Measurements from ENCODE around the gene CPA5.
A peak's percentile ranks its signal among the peaks of the same experiment; 100 is the strongest.

The CPA5 gene

DNA sequence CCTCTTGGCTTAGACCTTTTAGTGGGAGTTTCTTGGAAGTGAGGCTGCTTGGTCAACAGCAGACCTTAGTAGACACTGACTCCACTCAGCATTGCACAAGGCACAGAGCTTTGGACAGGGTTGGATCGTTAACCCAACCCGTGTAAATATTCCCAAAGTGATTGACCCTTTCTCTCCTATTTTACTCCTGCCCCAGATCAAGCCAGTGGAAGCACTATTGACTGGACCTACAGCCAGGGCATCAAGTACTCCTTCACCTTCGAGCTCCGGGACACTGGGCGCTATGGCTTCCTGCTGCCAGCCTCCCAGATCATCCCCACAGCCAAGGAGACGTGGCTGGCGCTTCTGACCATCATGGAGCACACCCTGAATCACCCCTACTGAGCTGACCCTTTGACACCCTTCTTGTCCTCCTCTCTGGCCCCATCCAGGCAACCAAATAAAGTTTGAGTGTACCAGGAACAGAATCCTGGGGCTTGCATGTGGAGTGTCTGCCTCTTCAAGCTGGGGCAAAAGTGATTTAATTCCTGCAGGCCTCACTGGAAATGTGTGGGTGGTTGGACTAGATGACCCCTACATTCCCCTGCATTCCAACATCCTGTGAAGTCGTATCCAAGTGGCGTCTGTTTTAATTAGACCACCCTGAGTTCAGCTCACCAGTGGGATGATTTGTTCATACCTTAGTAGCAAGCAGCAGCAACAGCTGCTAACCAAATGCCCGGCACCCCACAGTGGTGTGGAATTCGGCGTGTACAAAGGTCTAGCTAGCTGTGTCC, 43.2 kb downstream of the CPA5 start:
- Mint-ChIP-seq H3K27me3 (peaks cover 17% of the 10 kb centered on the region), H3K4me1 (no peaks in the 10 kb centered on the region), H3K9me3 (no peaks in the 10 kb centered on the region), H3K4me3 (no peak overlapping the region), H3K36me3 (no peaks in the 10 kb centered on the region), H3K27ac (no peak overlapping the region)
- ATAC-seq = no peak

DNA sequence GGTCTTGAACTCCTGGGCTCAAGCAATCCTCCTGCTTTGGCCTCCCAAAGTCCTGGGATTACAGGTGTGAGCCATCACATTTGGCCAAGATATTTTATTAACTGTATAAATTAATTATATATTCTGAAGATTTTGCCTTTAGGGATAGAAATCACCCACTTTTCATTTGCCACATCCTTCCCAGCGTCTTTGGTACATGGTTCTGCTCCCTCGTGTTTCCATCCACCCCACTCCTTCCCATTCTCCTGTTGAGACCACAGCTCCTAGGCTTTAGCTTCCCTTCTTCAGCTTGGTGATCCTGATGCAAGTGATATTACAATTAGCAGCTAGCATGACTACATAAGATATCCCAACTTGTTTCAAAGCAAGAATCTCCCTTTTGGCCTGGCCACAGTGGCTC, 44.1 kb downstream of the CPA5 start:
- Mint-ChIP-seq H3K9me3 (no peaks in the 10 kb centered on the region), H3K27me3 (peaks cover 15% of the 10 kb centered on the region), H3K27ac (no peak overlapping the region), H3K36me3 (no peaks in the 10 kb centered on the region), H3K4me1 (peaks cover 2% of the 10 kb centered on the region), H3K4me3 (no peak overlapping the region)
- ATAC-seq = no peak

DNA sequence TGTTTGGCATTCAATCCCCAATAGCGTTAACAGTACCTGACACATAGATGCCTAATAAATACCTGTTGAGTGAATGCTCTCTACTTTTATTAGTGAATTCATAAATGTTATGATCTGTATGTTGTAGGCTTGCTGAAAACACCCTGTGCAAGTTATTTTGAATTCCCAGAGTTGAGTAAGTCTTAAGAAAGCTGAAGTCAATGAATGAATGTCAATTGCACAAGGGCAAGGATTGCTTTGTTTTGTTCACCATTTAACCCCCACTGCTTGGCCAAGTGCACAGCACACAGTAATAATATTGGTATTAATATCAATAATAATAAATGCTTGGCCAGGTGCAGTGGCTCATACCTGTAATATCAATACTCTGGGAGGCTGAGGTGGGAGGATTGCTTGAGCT, 45.9 kb downstream of the CPA5 start:
- Mint-ChIP-seq H3K27ac (no peak overlapping the region), H3K36me3 (no peaks in the 10 kb centered on the region), H3K27me3 (no peaks in the 10 kb centered on the region), H3K9me3 (no peaks in the 10 kb centered on the region), H3K4me1 (peaks cover 11% of the 10 kb centered on the region), H3K4me3 (no peak overlapping the region)
- ATAC-seq = no peak

DNA sequence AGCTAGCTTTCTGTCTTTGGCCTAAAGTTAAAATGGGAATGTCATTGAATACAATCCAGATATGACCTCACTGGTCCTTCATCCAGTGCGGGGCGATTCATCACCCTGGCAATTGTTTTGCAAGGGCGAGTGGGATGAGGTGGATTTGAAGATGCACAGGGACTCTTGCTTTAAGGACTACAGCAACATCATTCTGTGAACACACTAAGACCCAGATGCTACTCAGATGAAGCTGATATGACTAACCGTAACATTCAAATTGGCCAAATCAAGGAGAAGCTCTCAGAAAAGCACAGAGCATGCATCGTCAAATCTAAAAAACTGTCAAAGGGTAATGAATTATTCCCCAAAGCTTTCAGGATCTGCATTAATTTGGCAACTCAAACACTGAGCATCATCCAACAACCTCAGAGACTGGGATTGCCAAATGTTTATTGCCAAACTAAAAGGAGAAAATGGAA, 48.5 kb downstream of the CPA5 start:
- no peaks in the 10 kb centered on the region for H3K27me3 Mint-ChIP-seq
- ATAC-seq = no peak

DNA sequence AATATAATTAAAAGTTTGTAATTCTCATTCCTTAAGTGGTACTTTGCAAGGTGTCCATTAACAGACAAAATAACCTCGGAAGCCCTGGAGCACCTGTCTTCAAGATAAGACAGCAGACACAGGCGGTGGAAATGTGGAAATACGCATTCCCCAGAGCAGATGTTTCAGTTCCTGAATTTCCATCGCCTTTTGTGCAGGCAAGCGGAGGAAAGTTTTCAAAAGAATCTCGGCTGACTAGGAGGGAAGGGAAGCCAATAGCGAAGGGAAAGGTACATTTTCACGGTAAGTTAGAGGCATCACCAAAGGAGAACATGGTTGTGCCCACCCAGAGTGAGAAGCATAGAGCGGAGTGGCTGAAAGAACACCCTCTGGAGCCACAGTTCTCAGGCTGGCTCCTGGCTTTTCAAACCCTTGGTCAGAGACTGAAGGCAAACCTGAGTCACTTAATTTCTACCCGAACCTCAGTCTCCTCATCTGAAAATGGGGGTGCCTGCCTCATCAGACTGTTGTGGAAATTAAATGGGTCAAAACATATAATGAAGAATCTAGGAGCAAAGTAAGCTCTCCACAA, 49.3 kb downstream of the CPA5 start:
- peaks cover 15% of the 10 kb centered on the region for H3K36me3 Mint-ChIP-seq
- H3K9me3 Mint-ChIP-seq = no peaks in the 10 kb centered on the region
- H3K4me3 Mint-ChIP-seq = no peak overlapping the region
- H3K27ac Mint-ChIP-seq = peak overlapping the region; percentile 15
- H3K4me1 Mint-ChIP-seq = peaks cover 11% of the 10 kb centered on the region
- H3K27me3 Mint-ChIP-seq = no peaks in the 10 kb centered on the region
- no peak for ATAC-seq

More for the DNA sequence above, 48.5 kb downstream of the CPA5 start:
- Mint-ChIP-seq H3K27ac (no peak overlapping the region), H3K4me1 (peaks cover 11% of the 10 kb centered on the region), H3K36me3 (peaks cover 7% of the 10 kb centered on the region), H3K4me3 (no peak overlapping the region), H3K9me3 (no peaks in the 10 kb centered on the region)

DNA sequence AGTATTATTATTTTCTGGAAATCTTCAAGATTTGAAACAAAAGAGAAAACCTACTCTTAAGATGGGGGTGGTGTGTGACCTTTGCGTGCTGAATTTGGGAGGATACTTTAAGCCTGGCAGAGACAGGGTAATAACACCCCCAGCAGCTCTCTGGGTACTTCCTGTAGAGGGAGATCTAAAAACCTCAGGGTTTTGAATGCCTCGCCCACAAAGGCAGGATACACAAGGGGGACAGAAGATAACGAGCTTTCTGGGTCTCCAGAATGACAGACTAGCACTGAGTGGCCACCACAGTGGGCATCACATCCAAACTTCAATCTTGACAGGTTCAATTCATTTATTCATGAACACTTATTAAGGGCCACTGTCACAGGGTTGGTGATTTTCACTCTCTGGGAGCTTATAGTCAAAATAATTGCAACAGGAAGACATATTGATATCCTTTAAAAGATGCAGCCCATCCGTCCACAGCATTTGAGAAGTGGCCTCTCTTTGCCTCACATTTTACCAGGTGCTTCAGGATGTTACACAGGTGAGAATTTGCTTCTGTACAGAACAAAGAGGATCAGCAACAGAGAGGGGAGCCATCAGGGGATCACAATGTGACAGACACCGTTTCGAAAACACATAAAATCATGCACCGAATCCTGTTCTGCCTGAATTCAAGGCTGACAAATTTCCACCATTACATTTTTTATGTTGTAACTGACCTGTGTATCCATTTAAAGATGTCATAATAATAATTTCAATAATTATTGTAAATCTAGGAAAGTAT, 50.0 kb downstream of the CPA5 start:
- Mint-ChIP-seq H3K4me3 (no peak overlapping the region), H3K27me3 (no peaks in the 10 kb centered on the region)

DNA sequence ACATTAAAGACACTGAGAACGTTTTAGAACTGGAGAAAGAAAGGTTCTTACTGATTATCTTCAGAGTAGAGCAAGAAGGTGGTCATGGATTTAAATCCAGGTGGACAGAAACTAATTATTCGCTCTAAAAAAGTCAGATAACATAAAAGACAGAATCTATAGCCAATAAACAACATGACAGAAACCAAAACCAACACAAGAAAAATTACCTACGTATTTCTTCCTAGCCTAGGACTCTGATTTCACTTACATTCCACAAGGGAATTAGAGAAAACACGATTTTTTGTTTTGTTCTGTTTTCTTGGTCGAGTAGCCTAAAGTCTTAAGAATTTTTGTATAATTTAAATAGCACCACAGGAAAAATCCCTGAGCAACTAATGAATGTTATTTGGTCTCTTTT, 50.8 kb downstream of the CPA5 start:
- ATAC-seq = no peak
- no peaks in the 10 kb centered on the region for H3K9me3 Mint-ChIP-seq
- H3K27me3 Mint-ChIP-seq = no peaks in the 10 kb centered on the region
- peaks cover 11% of the 10 kb centered on the region for H3K4me1 Mint-ChIP-seq
- peaks cover 16% of the 10 kb centered on the region for H3K36me3 Mint-ChIP-seq
- H3K27ac Mint-ChIP-seq = no peak overlapping the region
- no peak overlapping the region for H3K4me3 Mint-ChIP-seq

More for the DNA sequence above, 50.0 kb downstream of the CPA5 start:
- H3K27ac Mint-ChIP-seq = peak overlapping the region; percentile 15
- peaks cover 11% of the 10 kb centered on the region for H3K4me1 Mint-ChIP-seq
- no peaks in the 10 kb centered on the region for H3K9me3 Mint-ChIP-seq
- H3K36me3 Mint-ChIP-seq = peaks cover 16% of the 10 kb centered on the region
- peak; percentile 36 for ATAC-seq

DNA sequence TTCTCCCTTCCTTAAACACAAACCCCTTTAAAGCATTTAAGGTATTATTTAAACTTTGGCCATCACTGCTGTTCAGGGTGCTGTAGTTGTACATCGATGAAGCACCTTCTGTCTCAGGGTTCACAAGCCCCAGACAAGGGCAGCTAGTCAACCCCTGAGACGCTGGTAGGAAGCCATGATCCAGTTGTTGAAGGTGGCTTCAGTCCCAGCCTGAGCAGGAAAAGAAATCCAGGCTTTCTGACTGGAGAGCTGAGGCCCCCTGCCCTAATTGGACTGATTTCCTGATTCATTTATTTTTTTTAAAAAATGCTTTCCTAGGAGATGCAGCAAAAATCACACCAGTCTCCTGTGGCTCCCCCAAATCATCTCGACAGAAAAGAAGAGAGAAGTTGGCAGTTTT, 51.5 kb downstream of the CPA5 start:
- Mint-ChIP-seq H3K27ac (no peak overlapping the region), H3K27me3 (no peaks in the 10 kb centered on the region), H3K4me1 (peaks cover 11% of the 10 kb centered on the region), H3K36me3 (peaks cover 16% of the 10 kb centered on the region), H3K4me3 (no peak overlapping the region), H3K9me3 (no peaks in the 10 kb centered on the region)
- ATAC-seq = no peak

DNA sequence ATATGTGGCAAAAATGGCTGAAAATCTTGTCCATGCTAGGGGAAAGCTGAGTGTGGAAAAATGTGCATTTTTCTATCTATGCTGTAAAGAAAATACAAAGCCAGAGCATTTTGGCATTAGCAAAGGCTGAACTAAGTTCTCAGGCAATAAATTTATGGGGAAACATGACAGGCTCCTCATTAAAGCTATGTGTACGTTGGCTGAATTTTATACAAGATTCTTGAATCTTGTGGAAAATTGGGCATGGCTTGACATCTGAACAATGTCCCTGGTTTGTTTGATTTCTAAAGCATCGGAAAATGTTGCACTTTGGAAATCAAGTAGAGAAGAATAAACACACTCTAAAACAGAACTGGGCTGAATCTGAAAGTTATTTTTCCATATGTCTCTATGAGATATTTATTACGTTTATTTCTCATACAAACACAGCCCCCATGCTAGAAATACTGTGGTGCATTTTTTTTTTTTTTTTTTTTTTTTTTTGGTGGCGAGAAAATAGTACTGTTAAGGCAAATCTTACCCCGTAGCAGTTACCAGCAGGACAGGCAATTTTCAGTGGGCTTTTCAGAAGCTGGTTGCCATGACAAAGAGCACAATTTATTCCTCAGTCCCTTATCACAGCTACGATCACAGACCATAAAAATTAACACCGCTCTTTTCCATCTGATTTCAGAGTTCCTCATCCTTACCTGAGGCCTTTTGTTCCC, 52.6 kb downstream of the CPA5 start:
- Mint-ChIP-seq H3K4me1 (peaks cover 11% of the 10 kb centered on the region), H3K9me3 (no peaks in the 10 kb centered on the region), H3K36me3 (peaks cover 19% of the 10 kb centered on the region)

DNA sequence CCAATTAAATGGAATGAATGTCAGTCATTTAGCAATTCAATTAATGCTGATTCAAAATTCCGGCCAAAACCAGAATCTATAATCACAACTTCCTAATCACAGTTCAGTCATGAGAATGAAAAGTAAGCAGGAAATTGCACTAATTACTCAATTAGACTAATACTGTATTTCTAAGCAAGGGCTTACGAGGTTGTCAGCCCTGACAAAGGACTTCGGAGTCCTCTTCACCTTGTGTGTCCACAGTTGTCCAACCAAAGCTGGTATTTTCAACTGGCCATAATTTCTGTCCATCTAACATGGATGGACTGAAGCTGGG, 53.1 kb downstream of the CPA5 start:
- Mint-ChIP-seq H3K4me3 (no peak overlapping the region), H3K27me3 (no peaks in the 10 kb centered on the region), H3K9me3 (no peaks in the 10 kb centered on the region), H3K36me3 (peaks cover 21% of the 10 kb centered on the region), H3K4me1 (peaks cover 11% of the 10 kb centered on the region), H3K27ac (no peak overlapping the region)
- ATAC-seq = no peak

More for the DNA sequence above, 52.6 kb downstream of the CPA5 start:
- no peak overlapping the region for H3K4me3 Mint-ChIP-seq
- H3K27ac Mint-ChIP-seq = no peak overlapping the region
- ATAC-seq = no peak
- H3K27me3 Mint-ChIP-seq = no peaks in the 10 kb centered on the region

DNA sequence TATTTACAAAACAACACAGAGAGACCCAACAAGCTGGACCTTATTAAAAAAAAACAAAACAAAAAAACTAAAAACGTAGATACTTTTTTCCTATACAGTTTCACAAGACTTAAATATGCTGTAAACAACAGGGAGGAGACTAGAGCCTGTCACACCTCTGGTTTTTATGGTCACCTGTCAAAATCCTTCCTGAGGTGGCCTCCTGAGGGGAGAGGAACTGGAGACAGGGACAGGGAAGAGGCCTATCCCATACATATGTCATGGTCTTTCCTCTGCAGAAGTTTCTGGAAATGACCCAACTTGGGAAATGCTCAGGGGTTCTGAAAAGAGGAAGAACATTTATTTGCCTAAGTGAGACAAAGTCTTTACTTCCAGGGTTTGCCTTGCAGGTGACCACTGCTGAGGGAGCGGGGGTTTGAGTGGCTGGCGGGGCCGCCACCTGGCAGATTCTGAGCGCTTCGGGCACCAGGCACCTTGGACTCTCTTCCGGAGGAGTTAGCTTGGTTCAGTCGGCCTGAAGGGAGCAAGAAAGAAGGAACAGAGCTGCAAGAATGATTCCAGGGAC, 54.0 kb downstream of the CPA5 start:
- no peaks in the 10 kb centered on the region for H3K9me3 Mint-ChIP-seq
- no peak overlapping the region for H3K4me3 Mint-ChIP-seq
- no peaks in the 10 kb centered on the region for H3K27me3 Mint-ChIP-seq
- ATAC-seq = peak; percentile 24
- no peak overlapping the region for H3K27ac Mint-ChIP-seq
- peaks cover 21% of the 10 kb centered on the region for H3K36me3 Mint-ChIP-seq
- H3K4me1 Mint-ChIP-seq = peaks cover 10% of the 10 kb centered on the region

DNA sequence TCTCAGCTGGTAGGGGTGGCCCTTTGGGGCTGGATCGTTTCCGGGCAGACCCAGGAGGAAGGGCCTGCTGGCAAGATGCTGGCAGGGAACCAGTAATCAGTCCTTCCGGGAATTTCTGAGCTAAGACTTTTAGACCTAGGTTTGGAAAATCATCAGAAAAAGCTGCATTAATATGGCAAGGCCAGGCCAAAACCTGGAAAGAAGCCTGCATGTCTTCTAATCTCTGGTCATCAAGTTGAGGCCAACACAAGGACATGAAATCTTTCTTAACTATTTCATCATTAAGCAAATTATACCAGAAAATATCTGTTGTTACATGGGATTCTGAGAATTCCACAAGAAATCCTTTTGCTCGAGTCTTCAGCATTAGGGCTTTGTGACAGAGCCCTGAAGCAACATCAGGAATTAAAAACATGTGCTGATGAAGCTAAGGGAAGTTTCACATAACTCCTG, 55.5 kb downstream of the CPA5 start:
- no peak for ATAC-seq
- Mint-ChIP-seq H3K4me3 (no peak overlapping the region), H3K27me3 (no peaks in the 10 kb centered on the region), H3K27ac (no peak overlapping the region), H3K36me3 (peaks cover 26% of the 10 kb centered on the region), H3K4me1 (no peaks in the 10 kb centered on the region), H3K9me3 (no peaks in the 10 kb centered on the region)

DNA sequence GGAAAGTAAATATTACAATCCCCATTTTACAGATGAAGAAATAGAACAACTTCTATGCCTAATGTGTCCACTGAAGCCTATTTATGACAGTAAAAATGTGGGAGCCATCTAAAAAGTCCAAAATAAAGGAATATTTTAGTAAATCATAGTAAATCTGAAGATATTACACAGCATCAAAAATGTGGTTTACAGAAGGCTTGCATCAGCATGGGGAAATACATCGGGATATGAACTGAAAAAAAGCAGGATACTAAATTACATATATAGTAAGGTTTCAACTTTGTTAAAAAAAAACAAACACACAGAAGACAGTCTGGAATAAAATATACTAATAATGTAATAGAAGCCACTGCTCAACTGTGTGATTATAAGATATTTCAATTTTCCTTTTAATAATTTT, 56.5 kb downstream of the CPA5 start:
- H3K4me1 Mint-ChIP-seq = no peaks in the 10 kb centered on the region
- H3K27ac Mint-ChIP-seq = no peak overlapping the region
- no peak for ATAC-seq
- H3K27me3 Mint-ChIP-seq = no peaks in the 10 kb centered on the region
- H3K4me3 Mint-ChIP-seq = no peak overlapping the region
- peaks cover 26% of the 10 kb centered on the region for H3K36me3 Mint-ChIP-seq
- H3K9me3 Mint-ChIP-seq = no peaks in the 10 kb centered on the region

DNA sequence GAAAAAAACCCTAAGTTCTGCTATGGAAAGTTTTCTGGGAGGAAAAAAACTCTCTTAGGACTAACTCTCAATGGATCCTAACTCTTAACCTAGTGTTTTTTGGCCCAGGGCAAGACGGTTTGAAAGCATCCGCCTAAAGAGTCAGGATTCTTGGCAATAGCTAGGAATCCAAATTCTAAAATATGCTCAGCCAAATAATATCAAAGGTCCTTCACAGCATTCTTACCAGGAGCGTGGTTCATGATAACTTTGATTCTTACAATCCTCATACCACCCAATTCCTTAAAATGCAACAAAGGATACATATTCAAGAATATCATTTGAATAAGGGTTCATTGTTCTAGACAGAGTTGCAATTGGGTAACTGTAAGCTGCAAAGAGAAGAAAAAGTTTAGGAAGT, 57.0 kb downstream of the CPA5 start:
- H3K4me1 Mint-ChIP-seq = no peaks in the 10 kb centered on the region
- H3K27me3 Mint-ChIP-seq = no peaks in the 10 kb centered on the region
- ATAC-seq = no peak
- H3K9me3 Mint-ChIP-seq = no peaks in the 10 kb centered on the region
- H3K4me3 Mint-ChIP-seq = no peak overlapping the region
- no peak overlapping the region for H3K27ac Mint-ChIP-seq
- peaks cover 26% of the 10 kb centered on the region for H3K36me3 Mint-ChIP-seq

DNA sequence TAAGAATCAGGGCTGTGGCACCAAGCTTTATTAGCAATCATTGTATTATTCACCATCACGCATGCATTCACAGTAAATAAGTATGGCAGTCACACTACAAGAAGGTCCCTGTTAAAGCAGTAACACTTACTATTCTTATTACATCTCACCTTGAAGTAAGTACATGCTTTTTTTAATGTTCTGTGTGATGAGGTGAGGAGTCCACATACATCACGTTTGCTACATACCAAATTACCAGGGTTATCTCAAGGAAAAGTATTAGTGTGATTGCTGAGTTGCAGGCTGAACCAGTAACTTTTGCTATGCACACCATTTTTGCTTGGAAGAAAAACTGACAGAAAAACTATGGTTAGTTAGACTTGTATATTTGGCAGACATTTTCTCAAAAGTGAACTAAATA, 60.4 kb downstream of the CPA5 start:
- no peaks in the 10 kb centered on the region for H3K4me1 Mint-ChIP-seq
- peaks cover 11% of the 10 kb centered on the region for H3K36me3 Mint-ChIP-seq
- no peaks in the 10 kb centered on the region for H3K27me3 Mint-ChIP-seq
- no peak for ATAC-seq
- no peak overlapping the region for H3K4me3 Mint-ChIP-seq
- no peak overlapping the region for H3K27ac Mint-ChIP-seq
- no peaks in the 10 kb centered on the region for H3K9me3 Mint-ChIP-seq

Measured in stimulated activated memory B cell treated with anti-CD40 and anti-IgM and Interleukin-4, amounts not matched to agents 10 μg/mL and 1 μg/mL and 100 μg/mL, for 72 hours (primary cell).